ENCODE measurements around the gene SUMO1.
"Not testable (repeated sequence)": the region's sequence is repeated elsewhere in the genome, so short reads cannot be mapped to it uniquely, and the experiment has no call there.

SUMO1 gene

GRCh38 chr2:202238234-202239197 lies at the start of gene SUMO1:
TSS of gene SUMO1 (minus strand) at chr2:202238597. CDS start at chr2:202238451, 146 bp downstream.
- Histone ChIP-seq H3K9me3 (ENCODE audit: control insufficient read depth in 2 of 2, low read length in 2 of 2) (no peaks in the 10 kb centered on the region), H3K4me1 (ENCODE audit: control insufficient read depth, insufficient read depth, low read length) (peaks cover 13% of the 10 kb centered on the region)

GRCh38 chr2:202286595-202286994 lies 48.2 kb upstream of the SUMO1 start:
- Histone ChIP-seq H3K27me3 (ENCODE audit: control insufficient read depth in 1 of 2, insufficient read depth in 2 of 2, low read length in 2 of 2) (no peaks in the 10 kb centered on the region), H3K4me3 (ENCODE audit: low read length in 2 of 2) (no peak overlapping the region), H3K27ac (ENCODE audit: low read length) (no peak overlapping the region), H3K9me3 (ENCODE audit: control insufficient read depth in 2 of 2, low read length in 2 of 2) (no peaks in the 10 kb centered on the region), H3K36me3 (ENCODE audit: control insufficient read depth in 2 of 2, insufficient read depth in 2 of 2, low read length in 2 of 2) (peaks cover 44 to 51% of the 10 kb centered on the region in 2 donors), H3K9ac (ENCODE audit: low read length in 2 of 2) (no peak overlapping the region), H3K4me1 (ENCODE audit: control insufficient read depth, insufficient read depth, low read length) (no peaks in the 10 kb centered on the region)

More at GRCh38 chr2:202238234-202239197, at the start of gene SUMO1:
- H3K27ac ChIP-seq (ENCODE audit: low read length): peak within 1 kb of the TSS; percentile 85
- no peaks in the 10 kb centered on the region for H3K36me3 ChIP-seq (ENCODE audit: control insufficient read depth in 2 of 2, insufficient read depth in 2 of 2, low read length in 2 of 2)
- H3K27me3 ChIP-seq (ENCODE audit: control insufficient read depth in 1 of 2, insufficient read depth in 2 of 2, low read length in 2 of 2): no peaks in the 10 kb centered on the region
- peak within 1 kb of the TSS; percentile 91 to 94 for H3K4me3 ChIP-seq (ENCODE audit: low read length in 2 of 2)
- H3K9ac ChIP-seq (ENCODE audit: low read length in 2 of 2): peak within 1 kb of the TSS; percentile 83 to 87

- Histone ChIP-seq H3K27ac (ENCODE audit: low read length) (no peak overlapping the region), H3K36me3 (ENCODE audit: control insufficient read depth in 2 of 2, insufficient read depth in 2 of 2, low read length in 2 of 2) (peaks cover 17 to 30% of the 10 kb centered on the region in 2 donors), H3K4me3 (ENCODE audit: low read length in 2 of 2) (no peak overlapping the region), H3K4me1 (ENCODE audit: control insufficient read depth, insufficient read depth, low read length) (no peaks in the 10 kb centered on the region), H3K9ac (ENCODE audit: low read length in 2 of 2) (no peak overlapping the region), H3K27me3 (ENCODE audit: control insufficient read depth in 1 of 2, insufficient read depth in 2 of 2, low read length in 2 of 2) (no peaks in the 10 kb centered on the region), H3K9me3 (ENCODE audit: control insufficient read depth in 2 of 2, low read length in 2 of 2) (no peaks in the 10 kb centered on the region)
Measured at GRCh38 chr2:202278944-202279343, 40.5 kb upstream of the SUMO1 start.

GRCh38 chr2:202278036-202278760 lies 39.8 kb upstream of the SUMO1 start:
- Histone ChIP-seq H3K4me1 (ENCODE audit: control insufficient read depth, insufficient read depth, low read length) (no peaks in the 10 kb centered on the region), H3K9ac (ENCODE audit: low read length in 2 of 2) (no peak overlapping the region), H3K9me3 (ENCODE audit: control insufficient read depth in 2 of 2, low read length in 2 of 2) (no peaks in the 10 kb centered on the region), H3K27ac (ENCODE audit: low read length) (no peak overlapping the region), H3K36me3 (ENCODE audit: control insufficient read depth in 2 of 2, insufficient read depth in 2 of 2, low read length in 2 of 2) (peaks cover 17 to 29% of the 10 kb centered on the region in 2 donors), H3K4me3 (ENCODE audit: low read length in 2 of 2) (no peak overlapping the region), H3K27me3 (ENCODE audit: control insufficient read depth in 1 of 2, insufficient read depth in 2 of 2, low read length in 2 of 2) (no peaks in the 10 kb centered on the region)

- H3K4me1 ChIP-seq (ENCODE audit: control insufficient read depth, insufficient read depth, low read length); H3K27me3 ChIP-seq (ENCODE audit: control insufficient read depth in 1 of 2, insufficient read depth in 2 of 2, low read length in 2 of 2); H3K4me3 ChIP-seq (ENCODE audit: low read length in 2 of 2); H3K27ac ChIP-seq (ENCODE audit: low read length); H3K9me3 ChIP-seq (ENCODE audit: control insufficient read depth in 2 of 2, low read length in 2 of 2); H3K9ac ChIP-seq (ENCODE audit: low read length in 2 of 2): not testable (repeated sequence)
- peaks cover 9 to 25% of the 10 kb centered on the region in 2 donors for H3K36me3 ChIP-seq (ENCODE audit: control insufficient read depth in 2 of 2, insufficient read depth in 2 of 2, low read length in 2 of 2)
Measured at GRCh38 chr2:202276078-202276720, 37.8 kb upstream of the SUMO1 start.

GRCh38 chr2:202270487-202270886 lies 32.1 kb upstream of the SUMO1 start:
- H3K9ac ChIP-seq (ENCODE audit: low read length in 2 of 2): no peak overlapping the region
- peaks cover 0 to 2% of the 10 kb centered on the region in 2 donors for H3K36me3 ChIP-seq (ENCODE audit: control insufficient read depth in 2 of 2, insufficient read depth in 2 of 2, low read length in 2 of 2)
- H3K27ac ChIP-seq (ENCODE audit: low read length): no peak overlapping the region
- H3K4me1 ChIP-seq (ENCODE audit: control insufficient read depth, insufficient read depth, low read length): no peaks in the 10 kb centered on the region
- no peak overlapping the region for H3K4me3 ChIP-seq (ENCODE audit: low read length in 2 of 2)
- no peaks in the 10 kb centered on the region for H3K27me3 ChIP-seq (ENCODE audit: control insufficient read depth in 1 of 2, insufficient read depth in 2 of 2, low read length in 2 of 2)
- H3K9me3 ChIP-seq (ENCODE audit: control insufficient read depth in 2 of 2, low read length in 2 of 2): no peaks in the 10 kb centered on the region

GRCh38 chr2:202269585-202269984 lies 31.2 kb upstream of the SUMO1 start:
- Histone ChIP-seq H3K36me3 (ENCODE audit: control insufficient read depth in 2 of 2, insufficient read depth in 2 of 2, low read length in 2 of 2) (no peaks in the 10 kb centered on the region), H3K27ac (ENCODE audit: low read length) (no peak overlapping the region)

GRCh38 chr2:202267495-202267894 lies 29.1 kb upstream of the SUMO1 start:
- Histone ChIP-seq H3K4me1 (ENCODE audit: control insufficient read depth, insufficient read depth, low read length) (no peaks in the 10 kb centered on the region), H3K27ac (ENCODE audit: low read length) (no peak overlapping the region), H3K9ac (ENCODE audit: low read length in 2 of 2) (no peak overlapping the region), H3K9me3 (ENCODE audit: control insufficient read depth in 2 of 2, low read length in 2 of 2) (no peaks in the 10 kb centered on the region), H3K36me3 (ENCODE audit: control insufficient read depth in 2 of 2, insufficient read depth in 2 of 2, low read length in 2 of 2) (no peaks in the 10 kb centered on the region), H3K27me3 (ENCODE audit: control insufficient read depth in 1 of 2, insufficient read depth in 2 of 2, low read length in 2 of 2) (no peaks in the 10 kb centered on the region), H3K4me3 (ENCODE audit: low read length in 2 of 2) (peak overlapping the region; percentile 99 to 100)

More at GRCh38 chr2:202269585-202269984, 31.2 kb upstream of the SUMO1 start:
- Histone ChIP-seq H3K9ac (ENCODE audit: low read length in 2 of 2) (no peak overlapping the region), H3K4me3 (ENCODE audit: low read length in 2 of 2) (no peak overlapping the region), H3K4me1 (ENCODE audit: control insufficient read depth, insufficient read depth, low read length) (no peaks in the 10 kb centered on the region), H3K27me3 (ENCODE audit: control insufficient read depth in 1 of 2, insufficient read depth in 2 of 2, low read length in 2 of 2) (no peaks in the 10 kb centered on the region), H3K9me3 (ENCODE audit: control insufficient read depth in 2 of 2, low read length in 2 of 2) (no peaks in the 10 kb centered on the region)

GRCh38 chr2:202265467-202266277 lies 27.3 kb upstream of the SUMO1 start, which contains the start of gene NOP58:
TSS of gene NOP58 (plus strand) at chr2:202265763. CDS start at chr2:202265942, 179 bp downstream.
- Histone ChIP-seq H3K9me3 (ENCODE audit: control insufficient read depth in 2 of 2, low read length in 2 of 2) (no peaks in the 10 kb centered on the region), H3K27ac (ENCODE audit: low read length) (peak within 1 kb of the TSS; percentile 96)

GRCh38 chr2:202261531-202261930 lies 23.1 kb upstream of the SUMO1 start:
- Histone ChIP-seq H3K9ac (ENCODE audit: low read length in 2 of 2) (no peak overlapping the region), H3K9me3 (ENCODE audit: control insufficient read depth in 2 of 2, low read length in 2 of 2) (no peaks in the 10 kb centered on the region), H3K27ac (ENCODE audit: low read length) (no peak overlapping the region), H3K4me1 (ENCODE audit: control insufficient read depth, insufficient read depth, low read length) (no peaks in the 10 kb centered on the region), H3K36me3 (ENCODE audit: control insufficient read depth in 2 of 2, insufficient read depth in 2 of 2, low read length in 2 of 2) (no peaks in the 10 kb centered on the region), H3K4me3 (ENCODE audit: low read length in 2 of 2) (no peak overlapping the region), H3K27me3 (ENCODE audit: control insufficient read depth in 1 of 2, insufficient read depth in 2 of 2, low read length in 2 of 2) (no peaks in the 10 kb centered on the region)

More at GRCh38 chr2:202265467-202266277, 27.3 kb upstream of the SUMO1 start, which contains the start of gene NOP58:
- H3K4me1 ChIP-seq (ENCODE audit: control insufficient read depth, insufficient read depth, low read length): no peaks in the 10 kb centered on the region
- H3K27me3 ChIP-seq (ENCODE audit: control insufficient read depth in 1 of 2, insufficient read depth in 2 of 2, low read length in 2 of 2): no peaks in the 10 kb centered on the region
- peak within 1 kb of the TSS; percentile 98 to 99 for H3K9ac ChIP-seq (ENCODE audit: low read length in 2 of 2)
- peak within 1 kb of the TSS; percentile 99 to 100 for H3K4me3 ChIP-seq (ENCODE audit: low read length in 2 of 2)
- H3K36me3 ChIP-seq (ENCODE audit: control insufficient read depth in 2 of 2, insufficient read depth in 2 of 2, low read length in 2 of 2): no peaks in the 10 kb centered on the region
